Measurements from ENCODE around the gene CD302. TPM values are rescaled to one million over a fixed set of nuclear protein-coding genes. Genes with fewer than 3 reads are reported as not detected.

CD302 gene
- total RNA-seq, 6 experiments from 2014 or later, result 1.9 to 5.6 (median 4.2) TPM

DNA sequence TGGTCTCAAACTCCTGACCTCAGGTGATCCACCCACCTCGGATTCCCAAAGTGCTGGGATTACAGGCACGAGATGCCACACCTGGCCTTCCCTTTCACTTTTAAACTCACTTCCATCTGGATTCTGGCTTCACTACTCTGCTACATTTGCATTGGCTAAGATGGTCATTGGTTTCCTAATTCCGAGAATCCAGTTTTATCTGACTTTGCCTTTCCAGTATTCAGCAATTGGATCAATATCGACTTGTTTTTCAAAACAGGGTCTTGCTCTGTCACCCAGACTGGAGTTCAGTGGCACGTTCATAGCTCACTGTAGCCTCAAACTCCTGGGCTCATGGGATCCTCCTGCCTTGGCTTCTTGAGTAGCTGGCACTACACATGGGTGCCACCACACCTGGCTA lies 4.7 kb upstream of the CD302 start:
- peaks cover 18% of the 10 kb centered on the region for H3K27me3 Mint-ChIP-seq (ENCODE audit: insufficient read depth)
- no peaks in the 10 kb centered on the region for H3K4me1 Mint-ChIP-seq (ENCODE audit: low read depth)
- DNase-seq, result no peak
- H3K9me3 Mint-ChIP-seq, result no peaks in the 10 kb centered on the region
- H3K27ac Mint-ChIP-seq, result no peak overlapping the region
- no peaks in the 10 kb centered on the region for H3K36me3 Mint-ChIP-seq (ENCODE audit: low read depth)
- TF ChIP-seq, protein P1, sequence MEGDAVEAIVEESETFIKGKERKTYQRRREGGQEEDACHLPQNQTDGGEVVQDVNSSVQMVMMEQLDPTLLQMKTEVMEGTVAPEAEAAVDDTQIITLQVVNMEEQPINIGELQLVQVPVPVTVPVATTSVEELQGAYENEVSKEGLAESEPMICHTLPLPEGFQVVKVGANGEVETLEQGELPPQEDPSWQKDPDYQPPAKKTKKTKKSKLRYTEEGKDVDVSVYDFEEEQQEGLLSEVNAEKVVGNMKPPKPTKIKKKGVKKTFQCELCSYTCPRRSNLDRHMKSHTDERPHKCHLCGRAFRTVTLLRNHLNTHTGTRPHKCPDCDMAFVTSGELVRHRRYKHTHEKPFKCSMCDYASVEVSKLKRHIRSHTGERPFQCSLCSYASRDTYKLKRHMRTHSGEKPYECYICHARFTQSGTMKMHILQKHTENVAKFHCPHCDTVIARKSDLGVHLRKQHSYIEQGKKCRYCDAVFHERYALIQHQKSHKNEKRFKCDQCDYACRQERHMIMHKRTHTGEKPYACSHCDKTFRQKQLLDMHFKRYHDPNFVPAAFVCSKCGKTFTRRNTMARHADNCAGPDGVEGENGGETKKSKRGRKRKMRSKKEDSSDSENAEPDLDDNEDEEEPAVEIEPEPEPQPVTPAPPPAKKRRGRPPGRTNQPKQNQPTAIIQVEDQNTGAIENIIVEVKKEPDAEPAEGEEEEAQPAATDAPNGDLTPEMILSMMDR (IDR thresholded peaks at IDR 0.05), result no peak
- H3K4me3 Mint-ChIP-seq, result no peak overlapping the region

- H3K27ac Mint-ChIP-seq, result no peak overlapping the region
- no peak for DNase-seq
- peaks cover 26% of the 10 kb centered on the region for H3K27me3 Mint-ChIP-seq (ENCODE audit: insufficient read depth)
- H3K9me3 Mint-ChIP-seq, result no peaks in the 10 kb centered on the region
- no peak overlapping the region for H3K4me3 Mint-ChIP-seq
- TF ChIP-seq, protein P1 (IDR thresholded peaks at IDR 0.05), result no peak
- H3K36me3 Mint-ChIP-seq (ENCODE audit: low read depth), result no peaks in the 10 kb centered on the region
- H3K4me1 Mint-ChIP-seq (ENCODE audit: low read depth), result peaks cover 13% of the 10 kb centered on the region
Observed at GRCh38 chr2:159799833-159800232, 1.8 kb upstream of the CD302 start.

- Mint-ChIP-seq H3K4me1 (ENCODE audit: low read depth) (peaks cover 13% of the 10 kb centered on the region), H3K36me3 (ENCODE audit: low read depth) (no peaks in the 10 kb centered on the region), H3K4me3 (peak overlapping the region; percentile 89), H3K27me3 (ENCODE audit: insufficient read depth) (peaks cover 26% of the 10 kb centered on the region), H3K9me3 (no peaks in the 10 kb centered on the region), H3K27ac (no peak overlapping the region; the same call in 1 of the 2 replicates)
- DNase-seq, result no peak
- TF ChIP-seq, protein P1 (IDR thresholded peaks at IDR 0.05), result no peak
Observed at GRCh38 chr2:159798376-159798725, 343 bp upstream of the CD302 start.

GRCh38 chr2:159797225-159797542 lies 824 bp downstream of the CD302 start:
- Mint-ChIP-seq H3K4me3 (peak overlapping the region; percentile 89), H3K4me1 (ENCODE audit: low read depth) (peaks cover 13% of the 10 kb centered on the region), H3K27ac (peak overlapping the region; percentile 53), H3K27me3 (ENCODE audit: insufficient read depth) (peaks cover 25% of the 10 kb centered on the region), H3K9me3 (no peaks in the 10 kb centered on the region), H3K36me3 (ENCODE audit: low read depth) (no peaks in the 10 kb centered on the region)
- DNase-seq, result no peak
- TF ChIP-seq, protein P1 (IDR thresholded peaks at IDR 0.05), result no peak

DNA sequence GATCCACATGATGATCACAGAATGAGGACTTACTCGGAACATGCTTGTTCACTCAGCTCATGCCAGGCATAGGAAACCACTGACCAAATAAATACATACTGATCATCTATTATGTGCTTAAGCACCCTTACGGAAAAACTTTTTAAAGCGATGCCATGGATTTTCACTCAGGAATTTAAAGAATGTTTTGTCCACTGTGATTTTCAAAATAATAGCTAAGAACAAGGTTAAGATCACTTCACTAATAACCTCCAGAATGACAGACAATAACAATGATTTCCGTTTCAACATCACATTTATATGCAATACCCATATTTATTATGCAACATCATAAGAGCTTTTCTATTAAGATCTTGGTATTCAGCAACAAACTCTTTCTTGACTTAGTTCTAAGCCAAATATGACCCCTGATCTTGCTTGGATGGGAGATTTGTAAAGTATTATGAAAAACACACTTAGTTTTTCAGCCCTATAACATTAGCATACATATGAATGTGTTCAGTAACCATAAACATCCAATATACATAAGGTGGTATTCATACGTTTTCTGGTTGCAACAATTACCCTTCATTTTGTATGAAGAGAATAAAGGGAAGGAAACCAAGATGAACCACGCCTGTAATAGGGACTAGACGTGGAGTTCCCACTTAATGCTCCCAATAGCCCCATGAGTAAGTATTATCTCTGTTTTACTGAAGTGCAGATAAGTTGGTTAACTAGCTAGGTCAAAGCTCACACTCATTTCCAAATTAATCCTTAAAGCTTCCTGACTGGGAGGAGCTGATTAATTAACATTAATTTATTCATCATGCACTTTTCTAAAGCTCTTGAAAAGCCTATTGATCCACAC lies 1.9 kb downstream of the CD302 start:
- no peak overlapping the region; the same call in 1 of the 2 replicates for H3K4me3 Mint-ChIP-seq
- no peaks in the 10 kb centered on the region for H3K9me3 Mint-ChIP-seq
- no peak overlapping the region for H3K27ac Mint-ChIP-seq
- TF ChIP-seq, protein P1 (IDR thresholded peaks at IDR 0.05), result no peak
- no peak for DNase-seq
- H3K4me1 Mint-ChIP-seq (ENCODE audit: low read depth), result peaks cover 13% of the 10 kb centered on the region
- no peaks in the 10 kb centered on the region for H3K36me3 Mint-ChIP-seq (ENCODE audit: low read depth)
- H3K27me3 Mint-ChIP-seq (ENCODE audit: insufficient read depth), result peaks cover 19% of the 10 kb centered on the region

Measured in HFFc6 (cell line).